ENCODE results near the gene NOX5. TPM values are rescaled to one million over a fixed set of nuclear protein-coding genes. Genes with fewer than 3 reads are reported as not detected.

Gene NOX5
- total and polyA plus RNA-seq, 10 of the 15 experiments (the other 5 are each of a cell fraction or from before 2014, with no cell fraction given), result not detected

DNA sequence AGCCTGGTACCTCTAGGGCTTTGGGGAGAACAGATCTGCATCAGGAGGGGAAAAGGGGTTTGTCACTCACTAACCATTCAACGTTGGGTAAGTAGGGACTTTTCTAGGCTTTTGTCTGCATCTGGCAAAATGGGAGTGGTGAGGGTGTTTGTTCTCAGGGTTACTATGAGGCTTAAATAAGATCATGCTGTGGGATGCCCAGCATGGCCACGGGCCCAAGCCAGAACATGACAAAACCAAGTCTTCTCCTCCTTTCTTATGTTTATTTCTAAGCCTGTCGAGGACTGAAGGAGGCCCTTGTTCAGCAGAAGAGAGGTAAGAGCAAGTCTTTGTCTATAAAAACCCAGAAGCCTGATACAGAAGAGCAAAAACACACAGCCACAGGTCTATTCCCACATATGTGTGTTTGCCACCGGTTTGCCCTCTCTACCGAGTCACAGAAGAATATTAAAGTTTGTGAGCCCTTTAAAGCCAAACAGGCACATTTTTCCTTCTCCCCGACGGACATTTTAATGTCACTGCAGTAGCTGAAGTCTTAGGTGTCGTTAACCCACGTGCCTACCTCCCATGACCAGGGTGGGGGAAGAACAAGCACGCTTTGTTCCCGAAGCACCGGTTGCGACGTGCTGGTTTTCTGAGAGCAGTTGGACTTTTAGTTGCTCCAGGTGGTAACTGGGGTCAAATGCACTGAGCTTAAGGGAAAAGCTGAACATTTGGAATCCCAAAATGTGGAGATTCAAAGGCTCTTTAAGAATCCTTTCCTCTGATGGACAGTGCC lies 72.1 kb downstream of the NOX5 start:
- ChIA-PET CTCF (interaction anchor here (1.2 kb wide), 1 partner anchor 20 kb away, joined by 3 read pairs; no protein-coding TSS in a partner anchor), SMC1A (ENCODE audit: uncharacterized antibody, unreplicated experiment) (interaction anchor here (2.6 kb wide), 1 partner anchor 10 kb away, joined by 6 read pairs; no protein-coding TSS in a partner anchor), RAD21 (ENCODE audit: unreplicated experiment) (interaction anchor here (0.8 to 1.5 kb wide), 3 partner anchors 18 to 25 kb away, joined by 3 to 4 read pairs (median 3); no protein-coding TSS in a partner anchor), POLR2A (no interaction called here)
- H3K79me2 ChIP-seq (ENCODE audit: control insufficient read depth, insufficient read depth, low read length), result no peaks in the 10 kb centered on the region
- FAIRE-seq (no peak), DNase-seq (ENCODE audit: low read depth, low spot score) (no peak), ATAC-seq (peak; percentile 21; the same call in 2 of the 3 replicates)
- no TSS peak for BruUV-seq (replicated peaks)
- H3K4me1 ChIP-seq (ENCODE audit: control insufficient read depth, insufficient read depth, low read length), result no peaks in the 10 kb centered on the region
- in situ Hi-C loops (cut with MboI), result no loop called here
- 28% methylated on average over 14 of the region's 14 CpGs for WGBS (ENCODE audit: insufficient coverage, insufficient replicate concordance, low lambda C conversion rate, missing lambda C conversion rate)
- intact Hi-C loops (cut with micrococcal nuclease; ENCODE audit: unreplicated experiment), result no loop called here
- H2AFZ ChIP-seq (ENCODE audit: control insufficient read depth, low read depth, low read length), result no peak overlapping the region
- no peaks in the 10 kb centered on the region for H3K36me3 ChIP-seq (ENCODE audit: control insufficient read depth in 2 of 2, insufficient read depth in 2 of 2, low read length in 1 of 2)
- no peak overlapping the region for H3K4me2 ChIP-seq (ENCODE audit: control insufficient read depth, insufficient read depth)
- H3K9ac ChIP-seq (ENCODE audit: control insufficient read depth, insufficient read depth, low read length), result no peak overlapping the region
- no peak overlapping the region for H3K4me3 ChIP-seq
- no peaks in the 10 kb centered on the region for H3K9me3 ChIP-seq (replicated peaks; ENCODE audit: control insufficient read depth, insufficient read depth, low read length)
- H3K27ac ChIP-seq (ENCODE audit: control insufficient read depth, insufficient read depth), result no peak overlapping the region
- no peaks in the 10 kb centered on the region for H4K20me1 ChIP-seq (ENCODE audit: control insufficient read depth, insufficient read depth)
- H3K27me3 ChIP-seq (replicated peaks in 1 of 2; ENCODE audit: control insufficient read depth in 2 of 2, insufficient read depth in 2 of 2, low read length in 1 of 2), result 0 out of 4 replicates have a peak, but pooled peaks cover 0 to 2% of the 10 kb centered on the region in 2 experiments
- TF ChIP-seq WRNIP1 (IDR thresholded peaks at IDR 0.05; ENCODE audit: borderline replicate concordance, low read depth, low read length), result no peak
- TF ChIP-seq, protein P1, sequence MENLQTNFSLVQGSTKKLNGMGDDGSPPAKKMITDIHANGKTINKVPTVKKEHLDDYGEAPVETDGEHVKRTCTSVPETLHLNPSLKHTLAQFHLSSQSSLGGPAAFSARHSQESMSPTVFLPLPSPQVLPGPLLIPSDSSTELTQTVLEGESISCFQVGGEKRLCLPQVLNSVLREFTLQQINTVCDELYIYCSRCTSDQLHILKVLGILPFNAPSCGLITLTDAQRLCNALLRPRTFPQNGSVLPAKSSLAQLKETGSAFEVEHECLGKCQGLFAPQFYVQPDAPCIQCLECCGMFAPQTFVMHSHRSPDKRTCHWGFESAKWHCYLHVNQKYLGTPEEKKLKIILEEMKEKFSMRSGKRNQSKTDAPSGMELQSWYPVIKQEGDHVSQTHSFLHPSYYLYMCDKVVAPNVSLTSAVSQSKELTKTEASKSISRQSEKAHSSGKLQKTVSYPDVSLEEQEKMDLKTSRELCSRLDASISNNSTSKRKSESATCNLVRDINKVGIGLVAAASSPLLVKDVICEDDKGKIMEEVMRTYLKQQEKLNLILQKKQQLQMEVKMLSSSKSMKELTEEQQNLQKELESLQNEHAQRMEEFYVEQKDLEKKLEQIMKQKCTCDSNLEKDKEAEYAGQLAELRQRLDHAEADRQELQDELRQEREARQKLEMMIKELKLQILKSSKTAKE (IDR thresholded peaks at IDR 0.05; ENCODE audit: low read depth, poor library complexity, severe bottlenecking), result no peak
- no peak for TF ChIP-seq TCF12 (IDR thresholded peaks at IDR 0.05; ENCODE audit: low read depth, low read length)
- TF ChIP-seq, protein P2, sequence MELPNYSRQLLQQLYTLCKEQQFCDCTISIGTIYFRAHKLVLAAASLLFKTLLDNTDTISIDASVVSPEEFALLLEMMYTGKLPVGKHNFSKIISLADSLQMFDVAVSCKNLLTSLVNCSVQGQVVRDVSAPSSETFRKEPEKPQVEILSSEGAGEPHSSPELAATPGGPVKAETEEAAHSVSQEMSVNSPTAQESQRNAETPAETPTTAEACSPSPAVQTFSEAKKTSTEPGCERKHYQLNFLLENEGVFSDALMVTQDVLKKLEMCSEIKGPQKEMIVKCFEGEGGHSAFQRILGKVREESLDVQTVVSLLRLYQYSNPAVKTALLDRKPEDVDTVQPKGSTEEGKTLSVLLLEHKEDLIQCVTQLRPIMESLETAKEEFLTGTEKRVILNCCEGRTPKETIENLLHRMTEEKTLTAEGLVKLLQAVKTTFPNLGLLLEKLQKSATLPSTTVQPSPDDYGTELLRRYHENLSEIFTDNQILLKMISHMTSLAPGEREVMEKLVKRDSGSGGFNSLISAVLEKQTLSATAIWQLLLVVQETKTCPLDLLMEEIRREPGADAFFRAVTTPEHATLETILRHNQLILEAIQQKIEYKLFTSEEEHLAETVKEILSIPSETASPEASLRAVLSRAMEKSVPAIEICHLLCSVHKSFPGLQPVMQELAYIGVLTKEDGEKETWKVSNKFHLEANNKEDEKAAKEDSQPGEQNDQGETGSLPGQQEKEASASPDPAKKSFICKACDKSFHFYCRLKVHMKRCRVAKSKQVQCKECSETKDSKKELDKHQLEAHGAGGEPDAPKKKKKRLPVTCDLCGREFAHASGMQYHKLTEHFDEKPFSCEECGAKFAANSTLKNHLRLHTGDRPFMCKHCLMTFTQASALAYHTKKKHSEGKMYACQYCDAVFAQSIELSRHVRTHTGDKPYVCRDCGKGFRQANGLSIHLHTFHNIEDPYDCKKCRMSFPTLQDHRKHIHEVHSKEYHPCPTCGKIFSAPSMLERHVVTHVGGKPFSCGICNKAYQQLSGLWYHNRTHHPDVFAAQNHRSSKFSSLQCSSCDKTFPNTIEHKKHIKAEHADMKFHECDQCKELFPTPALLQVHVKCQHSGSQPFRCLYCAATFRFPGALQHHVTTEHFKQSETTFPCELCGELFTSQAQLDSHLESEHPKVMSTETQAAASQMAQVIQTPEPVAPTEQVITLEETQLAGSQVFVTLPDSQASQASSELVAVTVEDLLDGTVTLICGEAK (IDR thresholded peaks at IDR 0.05; ENCODE audit: borderline replicate concordance), result no peak
- no peak for TF ChIP-seq FOXK2 (IDR thresholded peaks at IDR 0.05)
- no peak for TF ChIP-seq KAT2A (conservative IDR thresholded peaks at IDR 0.05; ENCODE audit: control insufficient read depth, low read depth, low read length)
- TF ChIP-seq, protein P3, sequence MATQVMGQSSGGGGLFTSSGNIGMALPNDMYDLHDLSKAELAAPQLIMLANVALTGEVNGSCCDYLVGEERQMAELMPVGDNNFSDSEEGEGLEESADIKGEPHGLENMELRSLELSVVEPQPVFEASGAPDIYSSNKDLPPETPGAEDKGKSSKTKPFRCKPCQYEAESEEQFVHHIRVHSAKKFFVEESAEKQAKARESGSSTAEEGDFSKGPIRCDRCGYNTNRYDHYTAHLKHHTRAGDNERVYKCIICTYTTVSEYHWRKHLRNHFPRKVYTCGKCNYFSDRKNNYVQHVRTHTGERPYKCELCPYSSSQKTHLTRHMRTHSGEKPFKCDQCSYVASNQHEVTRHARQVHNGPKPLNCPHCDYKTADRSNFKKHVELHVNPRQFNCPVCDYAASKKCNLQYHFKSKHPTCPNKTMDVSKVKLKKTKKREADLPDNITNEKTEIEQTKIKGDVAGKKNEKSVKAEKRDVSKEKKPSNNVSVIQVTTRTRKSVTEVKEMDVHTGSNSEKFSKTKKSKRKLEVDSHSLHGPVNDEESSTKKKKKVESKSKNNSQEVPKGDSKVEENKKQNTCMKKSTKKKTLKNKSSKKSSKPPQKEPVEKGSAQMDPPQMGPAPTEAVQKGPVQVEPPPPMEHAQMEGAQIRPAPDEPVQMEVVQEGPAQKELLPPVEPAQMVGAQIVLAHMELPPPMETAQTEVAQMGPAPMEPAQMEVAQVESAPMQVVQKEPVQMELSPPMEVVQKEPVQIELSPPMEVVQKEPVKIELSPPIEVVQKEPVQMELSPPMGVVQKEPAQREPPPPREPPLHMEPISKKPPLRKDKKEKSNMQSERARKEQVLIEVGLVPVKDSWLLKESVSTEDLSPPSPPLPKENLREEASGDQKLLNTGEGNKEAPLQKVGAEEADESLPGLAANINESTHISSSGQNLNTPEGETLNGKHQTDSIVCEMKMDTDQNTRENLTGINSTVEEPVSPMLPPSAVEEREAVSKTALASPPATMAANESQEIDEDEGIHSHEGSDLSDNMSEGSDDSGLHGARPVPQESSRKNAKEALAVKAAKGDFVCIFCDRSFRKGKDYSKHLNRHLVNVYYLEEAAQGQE (IDR thresholded peaks at IDR 0.05; ENCODE audit: low read depth, low read length), result no peak
- TF ChIP-seq POLR2AphosphoS5 (IDR thresholded peaks at IDR 0.05; ENCODE audit: low read length), result no peak
- TF ChIP-seq ASH2L (IDR thresholded peaks at IDR 0.05; ENCODE audit: borderline replicate concordance, low read depth), result no peak
- no peak for TF ChIP-seq PAX5 (IDR thresholded peaks at IDR 0.05; ENCODE audit: borderline replicate concordance, low read depth, low read length)
- TF ChIP-seq, protein P4, sequence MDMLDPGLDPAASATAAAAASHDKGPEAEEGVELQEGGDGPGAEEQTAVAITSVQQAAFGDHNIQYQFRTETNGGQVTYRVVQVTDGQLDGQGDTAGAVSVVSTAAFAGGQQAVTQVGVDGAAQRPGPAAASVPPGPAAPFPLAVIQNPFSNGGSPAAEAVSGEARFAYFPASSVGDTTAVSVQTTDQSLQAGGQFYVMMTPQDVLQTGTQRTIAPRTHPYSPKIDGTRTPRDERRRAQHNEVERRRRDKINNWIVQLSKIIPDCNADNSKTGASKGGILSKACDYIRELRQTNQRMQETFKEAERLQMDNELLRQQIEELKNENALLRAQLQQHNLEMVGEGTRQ (IDR thresholded peaks at IDR 0.05; ENCODE audit: borderline replicate concordance, low read depth, low read length), result no peak
